Fibroblast of pulmonary artery (primary cell): ENCODE results near the gene ARL4D.
A peak's percentile ranks its signal among the peaks of the same experiment; 100 is the strongest.

Source experiments
- DNase-seq: peaks from one replicate; pipeline ENCODE4 v3.0.0-alpha.2; 2010; ENCODE audit warnings: low read depth
- H3K4me3 ChIP-seq: replicated peaks from 2 replicates; pipeline ENCODE4 v1.5.1; 2011; ENCODE audit warnings: low read depth, mild to moderate bottlenecking, control low read depth, low read length, moderate library complexity
- CTCF ChIP-seq: IDR thresholded peaks from 2 replicates; pipeline ENCODE4 v1.5.1; 2011; ENCODE audit warnings: mild to moderate bottlenecking, control low read depth, low read length, inconsistent platforms; ENCODE audit errors: missing control alignments

Gene ARL4D

DNA sequence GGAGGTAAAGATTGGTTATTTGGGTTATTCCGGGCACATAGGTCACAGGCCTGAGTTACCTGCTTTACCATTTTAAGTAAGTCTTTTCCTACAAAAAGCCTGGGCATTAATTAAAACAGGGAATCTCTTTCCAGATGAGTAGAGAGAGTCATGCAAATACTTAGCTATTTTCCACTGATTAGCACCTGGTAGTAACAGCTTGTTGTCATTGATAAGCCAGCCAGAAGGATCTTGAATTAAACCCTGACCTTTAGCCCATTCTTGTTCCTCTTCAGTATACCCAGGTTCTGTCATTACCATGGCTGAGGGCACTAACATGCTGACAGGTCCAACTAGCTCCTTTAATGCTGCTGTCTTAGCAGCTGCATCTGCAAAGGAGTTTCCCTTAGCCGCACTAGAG lies 44.4 kb upstream of the ARL4D start:
- DNase-seq: no peak
- H3K4me3 ChIP-seq: no peak overlapping the region
- TF ChIP-seq CTCF: no peak

GRCh38 chr17:43356450-43356849 lies 42.3 kb upstream of the ARL4D start:
- H3K4me3 ChIP-seq: no peak overlapping the region
- DNase-seq: no peak
- no peak for TF ChIP-seq CTCF

DNA sequence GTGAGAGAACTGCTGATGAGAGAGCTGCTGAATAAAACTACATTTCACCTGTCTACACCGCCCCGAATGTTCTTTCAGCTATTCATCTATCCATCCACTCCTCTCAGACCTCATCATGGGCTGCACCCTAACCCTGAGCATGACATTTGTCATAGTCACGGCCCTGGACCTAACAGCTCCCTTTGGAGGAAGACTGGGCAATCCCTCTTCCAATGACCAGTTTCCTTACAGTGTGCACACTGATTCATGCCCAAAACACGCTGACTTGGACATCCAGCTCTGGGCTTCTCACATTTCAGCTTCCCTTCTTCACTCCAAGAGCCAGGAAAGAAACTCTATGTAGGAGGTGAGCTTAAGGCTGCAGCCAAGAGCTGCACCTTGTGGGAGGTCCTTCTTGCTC lies 41.8 kb upstream of the ARL4D start:
- peak; percentile 91 for DNase-seq
- no peak overlapping the region for H3K4me3 ChIP-seq
- no peak for TF ChIP-seq CTCF

- no peak for DNase-seq
- H3K4me3 ChIP-seq: peak overlapping the region; percentile 71
- TF ChIP-seq CTCF: no peak
Measured at GRCh38 chr17:43359469-43360110, 39.2 kb upstream of the ARL4D start.

- H3K4me3 ChIP-seq: peak overlapping the region; percentile 71
- DNase-seq: peak; percentile 88
- TF ChIP-seq CTCF: no peak
Measured at GRCh38 chr17:43360376-43360738, 38.4 kb upstream of the ARL4D start.

DNA sequence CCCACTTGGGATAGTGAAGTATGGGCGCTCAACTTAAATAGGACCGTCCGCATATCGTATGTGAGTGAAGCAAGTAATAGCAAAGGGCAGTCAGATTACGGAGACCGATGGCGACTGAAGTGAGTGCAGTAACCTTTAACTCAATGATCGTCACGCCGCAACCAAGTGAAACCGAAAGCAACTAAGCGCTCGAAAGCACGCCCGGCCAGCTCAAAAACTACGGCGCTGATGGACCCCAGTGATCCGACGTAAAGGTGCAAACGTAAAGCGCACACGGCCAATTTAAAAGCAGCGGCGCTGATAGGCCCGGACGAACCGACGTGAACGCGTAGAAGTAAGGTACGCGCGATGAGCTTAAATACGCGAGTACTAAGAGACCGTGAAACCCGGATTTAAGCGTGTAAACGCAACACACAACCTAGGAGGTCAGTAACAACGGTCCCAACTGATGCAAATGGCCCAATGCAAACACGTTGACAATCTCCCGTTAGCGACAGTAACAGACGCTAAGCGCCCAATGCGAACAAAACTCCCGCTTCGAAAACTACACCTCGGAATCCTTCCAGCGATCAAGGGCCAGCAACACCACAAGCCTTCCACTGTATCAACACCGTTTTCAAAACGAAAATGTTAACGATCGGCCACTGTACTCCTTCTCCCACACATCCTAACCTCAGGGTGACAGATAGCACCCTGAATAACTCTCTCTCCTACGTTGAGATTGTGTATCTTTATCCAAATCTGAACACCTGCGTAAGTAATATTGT lies 37.9 kb upstream of the ARL4D start:
- no peak for TF ChIP-seq CTCF
- H3K4me3 ChIP-seq: peak overlapping the region; percentile 71
- DNase-seq: peak; percentile 100
